C4-2B (cell line): Measurements from ENCODE around the gene ZMYND10.

Source experiments
- CTCF ChIP-seq: fragments of 450-650 bp; conservative IDR thresholded peaks from 2 replicates; pipeline ENCODE4 v1.5.1; 2017; ENCODE audit warnings: mild to moderate bottlenecking
- ZFX ChIP-seq: fragments of 450-650 bp; IDR thresholded peaks from 2 replicates; pipeline ENCODE4 v1.6.1; 2017

- TF ChIP-seq CTCF (no peak), ZFX (peak; percentile 40; the same call in 1 of the 2 replicates)
These were observed 17.4 kb downstream of the ZMYND10 start, which contains the start of gene TUSC2 for GRCh38 chr3:50327943-50328691.
